CD4-positive, alpha-beta T cell treated with Interleukin-10 for 1 hour (primary cell): ENCODE measurements around the gene HTR3E.
"Not testable (repeated sequence)": the region's sequence is repeated elsewhere in the genome, so short reads cannot be mapped to it uniquely, and the experiment has no call there.

ENCODE experiments used
- DNase-seq: peaks from one replicate; pipeline ENCODE4 v3.0.0-alpha.2; 2020

HTR3E gene, protein sequence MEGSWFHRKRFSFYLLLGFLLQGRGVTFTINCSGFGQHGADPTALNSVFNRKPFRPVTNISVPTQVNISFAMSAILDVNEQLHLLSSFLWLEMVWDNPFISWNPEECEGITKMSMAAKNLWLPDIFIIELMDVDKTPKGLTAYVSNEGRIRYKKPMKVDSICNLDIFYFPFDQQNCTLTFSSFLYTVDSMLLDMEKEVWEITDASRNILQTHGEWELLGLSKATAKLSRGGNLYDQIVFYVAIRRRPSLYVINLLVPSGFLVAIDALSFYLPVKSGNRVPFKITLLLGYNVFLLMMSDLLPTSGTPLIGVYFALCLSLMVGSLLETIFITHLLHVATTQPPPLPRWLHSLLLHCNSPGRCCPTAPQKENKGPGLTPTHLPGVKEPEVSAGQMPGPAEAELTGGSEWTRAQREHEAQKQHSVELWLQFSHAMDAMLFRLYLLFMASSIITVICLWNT

DNA sequence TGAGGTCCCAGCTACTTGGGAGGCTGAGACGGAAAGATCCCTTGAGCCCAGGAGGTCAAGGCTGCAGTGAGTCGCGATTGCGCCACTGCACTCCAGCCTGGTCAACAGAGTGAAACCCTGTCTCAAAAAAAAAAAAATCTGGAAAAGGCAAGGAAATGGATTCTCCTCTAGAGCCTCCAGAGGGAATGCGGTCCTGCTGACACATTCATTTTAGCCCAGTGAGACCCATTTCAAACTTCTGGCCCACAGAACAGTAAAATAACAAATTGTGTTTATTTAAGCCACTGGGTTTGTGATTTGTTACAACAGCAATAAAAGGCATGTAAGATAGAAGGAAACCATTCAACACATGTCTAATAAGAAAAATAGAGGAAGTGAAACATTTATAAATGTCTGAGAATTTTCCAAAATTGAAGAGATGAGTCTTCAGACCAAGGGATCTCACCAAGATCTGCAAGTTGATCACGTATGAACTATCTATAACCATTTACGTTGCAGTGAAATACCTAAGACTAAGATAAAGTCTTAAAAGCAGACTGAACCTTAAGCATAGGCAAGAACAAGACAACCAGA lies at the start of gene HTR3E:
TSS of gene HTR3E (plus strand) at position 254 of the 573 bp plus-strand sequence. CDS start 466 bp downstream, outside the sequence.
- DNase-seq = no peak

DNA sequence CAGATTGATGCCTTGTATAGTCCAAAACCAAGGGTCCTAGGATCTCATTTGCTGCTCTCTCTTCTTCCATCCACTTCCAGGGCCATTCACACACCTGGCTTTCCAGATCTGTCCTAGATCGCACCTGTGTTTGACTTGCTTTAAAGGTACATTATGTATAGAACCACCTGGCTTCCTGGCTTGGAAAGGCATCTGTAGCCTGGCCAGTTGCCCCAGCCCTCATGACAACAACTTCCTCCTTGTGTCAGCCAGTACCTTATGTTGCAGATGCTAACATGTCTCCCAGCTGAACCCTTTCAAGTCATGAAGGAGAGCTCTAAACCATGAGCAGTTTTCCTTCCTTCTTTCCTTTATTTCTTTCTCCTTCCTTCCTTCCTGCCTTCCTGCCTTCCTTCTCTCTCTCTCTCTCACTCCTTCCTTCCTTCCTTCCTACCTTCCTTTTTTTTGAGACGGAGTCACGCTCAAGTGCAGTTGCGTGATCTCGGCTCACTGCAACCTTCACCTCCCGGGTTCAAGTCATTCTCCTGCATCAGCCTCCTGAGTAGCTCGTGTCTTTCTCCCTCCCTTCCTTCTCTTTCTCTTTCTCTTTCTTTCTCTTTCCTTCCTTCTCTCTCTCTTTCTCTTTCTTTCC lies 46.5 kb upstream of the HTR3E start:
- no peak for DNase-seq

DNA sequence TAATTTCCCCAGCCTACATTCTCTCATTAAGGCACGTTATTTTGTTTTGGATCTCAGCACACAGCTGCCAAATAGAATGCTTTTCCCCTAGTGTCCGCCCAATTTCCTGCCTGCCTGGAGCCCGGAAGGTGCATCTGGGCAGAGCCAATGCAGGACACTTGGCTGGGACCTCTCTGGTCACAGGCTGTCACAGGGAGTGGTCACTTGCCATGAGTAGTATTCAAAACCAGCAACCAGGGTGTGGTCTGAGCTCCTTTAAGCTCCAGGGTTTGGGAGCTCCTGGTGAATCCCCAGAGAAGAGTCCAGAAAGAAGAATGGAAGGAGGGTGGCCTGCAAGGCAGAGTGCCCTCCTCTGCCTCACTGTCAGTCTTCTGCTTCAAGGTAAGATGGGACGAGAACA lies 44.1 kb upstream of the HTR3E start, which contains the start of gene HTR3C:
TSS of gene HTR3C (plus strand) at position 281 of the 400 bp plus-strand sequence. CDS start at position 315, 34 bp downstream.
- DNase-seq = no peak

DNA sequence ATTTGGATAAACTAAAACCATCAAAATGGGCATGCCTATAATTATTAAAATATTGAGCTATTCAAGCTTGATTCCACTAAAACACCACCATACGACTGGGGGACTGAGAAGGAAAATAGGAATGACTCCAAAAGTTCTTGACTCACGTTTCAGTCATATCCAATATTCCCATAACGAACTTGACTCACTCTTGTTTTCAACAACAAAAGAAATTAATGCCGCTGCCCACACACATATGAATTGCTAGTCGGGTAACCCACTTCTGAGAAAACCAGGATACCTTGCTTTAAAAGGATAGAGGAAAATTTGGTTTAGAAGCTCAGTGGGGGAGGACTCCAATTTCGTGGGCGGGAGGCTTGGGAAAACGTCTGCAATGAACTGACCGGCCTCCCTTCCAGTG lies 38.8 kb upstream of the HTR3E start:
- DNase-seq = no peak

DNA sequence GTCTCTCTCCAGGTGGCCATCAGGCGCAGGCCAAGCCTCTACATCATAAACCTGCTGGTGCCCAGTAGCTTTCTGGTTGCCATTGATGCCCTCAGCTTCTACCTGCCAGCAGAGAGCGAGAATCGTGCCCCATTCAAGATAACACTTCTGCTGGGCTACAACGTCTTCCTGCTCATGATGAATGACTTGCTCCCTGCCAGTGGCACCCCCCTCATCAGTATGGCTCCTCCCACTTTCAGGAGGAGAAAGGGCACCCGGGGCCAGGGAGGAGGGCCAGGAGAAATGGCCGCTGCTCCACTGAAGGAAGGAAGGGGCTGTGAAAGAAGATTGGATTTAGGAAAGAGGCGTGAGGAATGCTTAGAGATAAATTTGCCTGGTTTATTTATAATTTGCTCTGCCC lies 37.4 kb upstream of the HTR3E start:
- DNase-seq = no peak

DNA sequence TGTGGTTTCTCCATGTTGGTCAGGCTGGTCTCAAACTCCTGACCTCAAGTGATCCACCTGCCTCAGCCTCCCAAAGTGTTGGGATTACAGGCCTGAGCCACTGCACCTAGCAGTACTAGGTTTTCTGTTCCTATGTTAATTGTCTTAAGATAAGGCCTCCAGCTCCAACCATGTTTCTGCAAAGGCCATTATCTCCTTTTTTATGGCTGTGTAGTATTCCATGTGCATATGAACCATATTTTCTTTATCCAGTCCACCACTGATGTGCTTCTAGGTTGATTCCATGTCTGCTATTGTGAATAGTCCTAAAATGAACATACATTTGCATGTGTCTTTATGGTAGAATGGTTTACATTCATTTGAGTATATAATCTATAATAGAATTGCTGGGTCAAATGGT lies 34.2 kb upstream of the HTR3E start:
- DNase-seq = no peak

DNA sequence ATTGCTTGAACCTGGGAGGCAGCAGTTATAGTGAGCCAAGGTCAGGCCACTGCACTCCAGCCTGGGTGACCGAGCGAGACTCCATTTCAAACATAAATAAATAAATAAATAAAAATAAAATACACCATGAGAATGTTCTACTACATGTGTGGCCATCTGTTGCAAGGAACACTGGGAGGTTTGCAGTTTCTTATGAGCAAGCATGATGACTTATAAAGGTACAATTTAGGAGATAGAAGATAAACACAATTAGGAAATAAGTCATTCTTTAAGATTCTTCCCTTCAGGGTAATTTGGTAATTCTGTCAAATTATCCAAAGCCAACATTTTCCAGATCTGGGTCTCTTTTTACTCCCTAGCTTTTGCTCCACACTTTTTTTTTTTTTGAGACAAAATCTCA lies 30.7 kb upstream of the HTR3E start:
- DNase-seq = no peak

DNA sequence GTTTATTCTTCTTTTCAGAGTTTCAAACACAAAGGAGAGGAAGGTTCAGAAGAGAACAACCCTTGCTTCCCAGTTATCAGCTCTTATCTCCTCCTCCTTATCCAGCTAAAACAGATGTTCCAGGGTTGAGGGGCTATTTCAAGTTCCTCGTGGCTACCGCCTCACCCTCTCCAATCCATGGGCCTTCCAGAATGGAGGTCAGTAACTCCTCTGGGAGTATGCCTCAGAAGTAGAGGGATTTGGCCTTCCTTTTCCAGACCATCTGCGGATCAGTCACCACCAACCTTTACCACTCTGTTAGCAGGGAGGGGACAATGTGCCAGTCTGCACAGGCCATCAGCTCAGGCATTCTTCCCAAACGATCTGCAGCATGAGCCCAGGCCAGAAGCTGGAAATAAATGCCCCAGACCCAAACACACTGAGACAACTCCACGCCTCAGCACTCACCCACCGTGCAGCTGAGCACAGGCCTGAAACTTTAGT lies 29.2 kb upstream of the HTR3E start:
- no peak for DNase-seq

DNA sequence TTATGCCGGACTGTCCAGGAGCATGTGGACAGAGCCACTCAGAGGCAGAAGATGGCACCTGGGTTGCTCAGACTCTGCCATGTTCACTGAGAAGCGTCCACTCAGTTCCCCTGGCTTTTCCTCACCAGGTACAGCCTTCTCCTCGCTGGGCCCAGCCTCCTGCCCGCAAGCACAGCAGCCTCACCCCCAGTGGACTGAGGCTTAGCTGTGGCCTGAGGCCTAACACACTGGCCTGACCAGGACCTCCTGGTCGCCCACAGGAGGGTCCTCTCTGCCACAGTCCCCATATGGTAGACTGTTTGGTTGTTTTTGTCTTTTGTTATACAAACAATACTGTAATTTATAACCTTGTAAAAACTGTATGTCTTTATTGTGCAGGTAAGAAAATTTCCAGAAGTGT lies 28.5 kb upstream of the HTR3E start:
- DNase-seq = no peak

DNA sequence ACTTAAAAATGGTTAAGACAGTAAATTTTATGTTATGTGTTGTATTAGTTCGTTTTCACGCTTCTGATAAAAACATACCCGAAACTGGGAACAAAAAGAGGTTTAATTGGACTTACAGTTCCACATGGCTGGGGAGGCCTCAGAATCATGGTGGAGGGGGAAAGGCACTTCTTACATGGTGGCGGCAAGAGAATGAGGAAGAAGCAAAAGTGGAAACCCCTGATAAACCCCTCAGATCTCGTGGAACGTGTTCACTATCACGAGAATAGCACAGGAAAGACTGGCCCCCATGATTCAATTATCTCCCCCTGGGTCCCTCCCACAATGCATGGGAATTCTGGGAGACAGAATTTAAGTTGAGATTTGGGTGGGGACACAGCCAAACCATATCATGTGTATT lies 25.7 kb upstream of the HTR3E start:
- not testable (repeated sequence) for DNase-seq

DNA sequence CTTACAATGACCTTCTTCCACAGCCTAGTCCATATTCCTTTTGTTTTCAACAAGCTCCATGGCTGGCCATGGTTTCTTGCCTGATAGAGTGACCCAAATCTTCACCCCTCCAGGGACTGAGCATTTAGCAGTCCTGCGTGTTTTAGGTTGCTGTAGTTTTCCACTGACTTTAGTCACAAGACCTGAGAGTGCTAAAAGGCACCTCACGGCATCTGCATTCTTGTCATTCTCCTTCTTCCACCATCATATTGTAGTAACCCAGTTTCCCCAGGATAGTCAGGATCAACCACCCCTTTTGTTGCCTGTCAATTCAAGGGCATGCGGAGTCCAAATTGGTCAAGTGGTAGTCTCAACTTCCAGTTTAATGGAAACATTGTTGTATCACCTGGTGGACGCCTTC lies 23.2 kb upstream of the HTR3E start:
- no peak for DNase-seq

DNA sequence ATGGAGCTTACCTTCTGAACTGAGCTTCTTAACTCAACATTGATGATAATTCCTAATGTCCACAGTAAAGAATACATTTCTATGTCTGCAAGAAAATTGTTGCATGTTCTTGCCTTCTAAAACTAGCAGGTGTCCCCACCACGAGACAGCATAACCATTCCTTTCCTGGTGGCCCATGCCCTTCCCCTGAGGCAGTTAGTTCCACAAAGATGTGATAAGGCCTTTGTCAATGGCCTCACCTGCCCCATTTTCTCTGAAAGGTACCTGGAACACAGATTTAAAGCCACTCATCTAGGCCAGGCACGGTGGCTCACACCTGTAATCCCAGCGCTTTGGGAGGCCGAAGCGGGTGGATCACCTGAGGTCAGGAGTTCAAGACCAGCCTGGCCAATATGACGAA lies 21.0 kb upstream of the HTR3E start:
- DNase-seq = no peak

DNA sequence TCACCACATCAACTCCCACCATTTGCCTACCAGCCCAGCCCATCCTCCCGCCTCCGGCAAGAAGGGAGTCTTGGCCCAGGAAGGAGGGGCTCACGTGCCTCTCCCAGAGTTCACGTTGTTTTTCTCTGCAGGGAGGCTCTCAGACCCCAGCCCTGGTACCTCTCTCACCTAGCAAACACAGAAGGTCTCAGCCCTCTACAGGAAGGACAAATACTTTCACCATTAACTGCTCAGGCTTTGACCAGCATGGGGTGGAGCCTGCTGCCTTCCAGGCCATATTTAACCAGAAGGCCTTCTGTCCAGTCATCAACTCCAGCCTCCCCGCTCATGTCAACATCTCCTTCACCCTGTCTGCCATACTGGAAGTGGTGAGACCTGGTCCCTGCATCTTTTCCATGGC lies 19.0 kb upstream of the HTR3E start:
- DNase-seq = no peak

DNA sequence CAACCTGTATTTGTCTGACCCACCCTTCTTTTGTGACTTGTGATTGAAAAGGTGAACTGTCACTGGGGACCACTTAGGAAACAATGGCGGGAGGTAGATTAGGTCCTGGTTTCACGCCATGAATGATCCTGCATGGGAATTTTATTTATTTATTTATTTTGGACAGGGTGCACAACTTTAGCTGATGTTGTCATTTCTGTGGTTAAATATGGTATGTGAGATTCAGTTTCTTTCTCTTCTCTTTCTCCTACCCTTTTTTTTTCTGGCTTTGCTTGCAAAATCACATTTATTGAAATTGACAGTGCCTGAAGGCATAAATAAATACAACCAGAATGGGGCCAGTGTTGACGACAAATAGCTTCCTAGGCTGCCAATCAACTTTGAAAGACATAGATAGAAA lies 18.0 kb upstream of the HTR3E start:
- DNase-seq = no peak

DNA sequence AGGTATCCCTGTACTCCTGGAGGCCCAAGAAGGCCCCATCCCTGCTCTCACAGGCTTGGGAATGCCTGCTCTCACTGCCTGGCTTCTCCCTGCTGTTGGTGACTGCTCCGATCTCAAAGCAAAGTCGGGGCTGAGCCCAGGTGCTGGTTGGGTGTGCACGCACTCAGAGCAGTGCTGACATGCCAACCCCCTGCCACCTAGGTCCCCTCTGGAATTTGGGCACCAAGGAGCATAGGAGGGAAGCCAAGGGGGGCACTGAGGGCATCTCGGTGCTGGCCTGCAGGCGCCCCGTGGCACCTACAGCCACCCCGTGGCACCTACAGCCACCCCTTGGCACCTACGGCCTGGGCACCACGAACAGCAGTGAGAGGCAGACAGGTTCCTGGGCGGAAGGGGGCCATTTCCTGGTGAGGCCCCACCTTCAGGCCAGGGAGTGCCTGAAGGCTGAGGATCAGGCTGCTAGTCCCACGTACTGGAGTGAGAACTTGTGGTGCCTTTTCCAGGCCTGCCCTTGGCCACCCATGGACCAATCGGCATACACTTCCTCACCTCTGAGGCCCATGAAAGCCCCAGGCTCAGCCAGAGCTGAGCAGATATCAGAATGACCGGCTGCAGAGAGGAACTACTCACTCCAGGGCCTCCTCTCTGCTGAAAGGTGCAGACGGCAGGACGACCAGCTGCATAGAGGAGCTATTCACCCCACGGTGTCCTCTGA lies 15.6 kb upstream of the HTR3E start:
- no peak for DNase-seq

DNA sequence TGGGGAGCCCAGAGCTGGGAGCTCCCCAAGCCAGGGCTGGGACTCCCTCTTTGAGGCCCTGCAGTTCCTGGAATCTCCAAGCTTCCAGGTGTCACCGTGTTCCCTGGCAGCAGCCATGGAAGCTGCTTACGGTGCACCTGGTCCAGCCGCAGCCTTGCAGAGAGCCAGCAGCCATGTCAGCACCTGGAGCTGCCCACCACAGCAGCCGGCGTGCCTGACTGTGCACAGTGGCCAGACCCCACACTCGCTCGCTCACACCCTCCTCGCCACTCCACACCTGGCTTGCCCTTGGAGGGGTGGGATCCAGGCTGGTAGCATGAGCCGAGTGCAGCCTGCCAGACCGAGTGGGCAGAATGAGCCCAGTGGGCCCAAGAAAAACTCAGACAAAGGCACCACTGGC lies 14.8 kb upstream of the HTR3E start:
- no peak for DNase-seq

DNA sequence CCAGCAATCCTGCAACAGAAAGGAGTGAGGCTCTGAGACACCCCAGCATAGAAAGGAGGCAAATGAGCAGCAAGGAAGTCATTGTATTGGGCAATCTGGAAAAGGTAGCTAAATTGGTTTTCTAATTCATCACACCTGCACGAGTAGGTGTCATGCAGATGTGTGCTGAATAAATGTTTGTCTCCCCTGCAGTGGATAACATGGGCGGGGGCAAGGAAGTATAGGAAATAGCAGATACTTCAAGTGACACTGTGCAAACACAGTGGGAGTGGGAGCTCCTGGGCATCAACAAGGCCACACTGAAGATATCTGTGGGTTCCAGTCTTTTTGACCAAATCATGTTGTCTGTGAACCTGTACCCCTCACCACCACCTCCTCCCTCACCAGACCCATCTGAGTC lies 14.4 kb upstream of the HTR3E start:
- no peak for DNase-seq

DNA sequence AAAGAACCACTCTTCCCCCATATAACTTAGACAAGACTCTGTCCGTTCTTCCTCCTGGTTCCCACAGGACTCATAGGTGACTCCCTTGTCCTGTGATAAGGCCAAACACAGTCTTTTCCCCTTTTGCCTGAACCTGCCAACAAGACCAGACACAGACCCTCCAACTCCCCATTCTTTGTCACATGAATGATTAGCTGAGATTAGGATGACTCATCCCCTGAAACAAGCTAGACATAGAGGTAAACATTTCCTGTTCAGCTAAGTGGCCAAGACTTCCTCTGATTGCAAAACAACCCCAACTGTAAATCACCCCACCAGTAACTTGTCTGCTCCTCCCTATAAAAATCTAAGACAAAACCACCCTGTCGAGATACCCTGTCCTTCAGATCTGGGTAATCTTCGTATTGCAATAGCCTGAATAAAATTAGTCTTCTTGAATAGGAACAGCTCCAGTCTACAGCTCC lies 11.4 kb upstream of the HTR3E start:
- no peak for DNase-seq

DNA sequence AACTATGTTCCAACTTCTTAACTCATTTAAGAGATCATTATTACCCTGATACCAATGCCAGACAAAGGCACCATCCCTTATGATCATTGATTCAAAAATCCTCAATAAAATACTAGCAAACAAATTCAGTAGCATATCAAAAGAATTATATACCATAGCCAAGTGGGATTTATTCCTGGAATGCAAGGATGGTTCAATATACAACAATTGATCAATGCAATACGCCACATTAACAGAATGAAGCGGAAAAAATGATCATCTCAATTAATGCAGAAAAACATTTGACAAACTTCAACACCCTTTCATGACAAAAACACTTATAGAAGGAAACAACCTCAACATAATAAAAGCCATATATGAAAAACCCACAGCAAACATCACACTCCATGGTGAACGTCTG lies 4.7 kb upstream of the HTR3E start:
- DNase-seq = no peak

DNA sequence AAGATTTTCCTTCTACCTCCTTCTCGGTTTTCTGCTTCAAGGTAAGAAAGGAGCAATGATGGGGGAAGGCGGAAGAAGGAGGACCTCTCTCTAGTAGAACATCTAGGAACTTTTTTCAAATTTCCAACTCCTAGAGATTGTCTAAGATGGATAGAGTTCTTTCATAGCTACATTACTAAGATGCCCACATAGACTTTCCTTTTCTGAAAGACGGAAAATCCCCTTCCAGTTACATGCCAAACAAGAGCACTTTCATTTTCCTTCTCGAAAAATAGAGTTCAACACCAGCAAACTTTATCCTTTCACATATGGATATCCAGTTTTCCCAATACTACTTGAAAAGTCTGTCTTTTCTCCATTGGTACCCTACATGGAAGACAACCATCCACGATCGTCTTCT lies 692 bp downstream of the HTR3E start:
- no peak for DNase-seq

DNA sequence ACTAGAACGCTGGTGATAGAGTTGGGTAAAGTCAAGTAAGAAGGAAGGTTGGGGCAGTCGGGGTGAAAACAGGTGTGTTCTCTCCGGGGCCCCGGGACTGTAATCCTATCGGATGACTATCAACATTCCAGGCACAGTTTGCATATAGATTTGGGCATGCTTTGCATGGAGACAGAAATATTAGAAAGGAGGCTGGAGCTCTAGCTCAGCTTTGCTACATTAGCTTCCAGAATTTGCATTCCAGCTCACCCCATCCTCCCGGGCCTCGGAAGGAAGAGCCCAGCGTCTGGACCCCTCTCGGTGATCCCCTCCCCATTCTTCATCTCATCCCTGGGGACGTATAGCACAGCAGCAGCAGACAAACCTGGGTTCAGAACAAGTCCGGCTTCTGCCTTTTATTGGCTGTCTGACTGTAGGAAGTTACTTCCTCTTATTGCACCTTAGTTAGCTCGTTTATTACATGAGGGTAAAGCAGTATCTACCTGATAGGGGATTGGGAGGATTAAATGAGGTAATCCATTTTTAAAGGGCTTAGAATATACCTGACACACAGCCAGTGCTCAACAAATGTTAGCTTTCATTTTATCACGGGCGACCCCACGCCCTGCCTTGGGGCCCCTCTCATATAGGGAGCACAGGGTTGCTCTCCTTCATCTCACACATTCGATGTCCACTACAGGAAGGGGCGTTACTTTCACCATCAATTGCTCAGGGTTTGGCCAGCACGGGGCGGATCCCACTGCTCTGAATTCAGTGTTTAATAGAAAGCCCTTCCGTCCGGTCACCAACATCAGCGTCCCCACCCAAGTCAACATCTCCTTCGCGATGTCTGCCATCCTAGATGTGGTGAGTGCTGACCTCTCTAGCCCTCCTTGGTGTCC lies 3.2 kb downstream of the HTR3E start:
- no peak for DNase-seq

DNA sequence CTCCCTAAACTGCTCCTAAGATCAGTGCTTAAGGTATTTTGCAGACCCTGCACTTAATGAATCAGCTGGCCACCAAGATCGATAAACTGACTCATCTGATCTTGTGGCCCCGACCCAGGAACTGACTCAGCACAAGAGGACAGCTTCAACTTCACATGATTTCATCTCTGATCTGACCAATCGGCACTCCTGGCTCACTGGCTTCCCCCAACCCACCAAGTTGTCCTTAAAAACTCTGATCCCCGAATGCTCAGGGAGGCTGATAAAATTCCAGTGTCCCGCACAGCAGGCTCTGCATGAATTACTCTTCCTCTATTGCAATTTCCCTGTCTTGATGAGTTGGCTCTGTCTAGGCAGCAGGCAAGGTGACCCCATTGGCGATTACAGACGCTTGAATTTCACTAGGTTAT lies 13.5 kb downstream of the HTR3E start:
- no peak for DNase-seq
